ENCODE measurements around the gene ZNG1A. TPM values are rescaled to one million over a fixed set of nuclear protein-coding genes. Genes with fewer than 3 reads are reported as not detected.
"Not testable (repeated sequence)": the region's sequence is repeated elsewhere in the genome, so short reads cannot be mapped to it uniquely, and the experiment has no call there.

The ZNG1A gene
- total RNA-seq, 2 donors from 2014 or later, result 37.5 to 49.4 TPM

DNA sequence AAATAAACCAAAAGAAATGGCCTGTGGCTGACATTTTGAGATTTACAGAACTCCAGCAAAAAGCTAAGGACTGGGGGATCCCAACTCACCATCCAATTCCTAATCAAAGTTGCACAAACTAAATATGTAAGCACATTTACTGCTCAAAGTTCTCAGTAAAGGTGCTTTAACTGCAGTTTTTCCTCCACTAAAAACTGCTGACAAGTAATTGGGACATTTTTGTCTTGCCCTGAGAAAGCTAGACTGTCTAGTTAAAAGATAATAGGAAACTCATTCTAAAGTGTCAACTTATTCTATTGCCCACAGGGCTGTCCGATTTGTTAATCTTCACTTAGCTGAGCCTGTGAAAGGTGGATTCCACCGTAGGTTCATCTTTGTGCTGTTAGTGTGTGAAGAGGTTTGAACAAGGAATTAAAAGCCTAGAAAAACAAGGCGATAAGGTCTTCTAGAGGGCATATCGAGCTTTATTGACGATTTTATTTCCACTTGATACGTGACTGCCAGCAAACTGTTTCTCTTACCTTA is 36.8 kb upstream of the ZNG1A start:
- WGBS, result 51% methylated on average over 6 of the region's 6 CpGs
- Histone ChIP-seq H3K4me3 (peak overlapping the region; percentile 43 to 55), H3K27ac (peak overlapping the region; percentile 80 to 86), H3K36me3 (no peaks in the 10 kb centered on the region), H3K4me1 (replicated peaks) (no peaks in the 10 kb centered on the region), H3K9me3 (no peaks in the 10 kb centered on the region), H3K27me3 (replicated peaks; ENCODE audit: insufficient read depth) (no peaks in the 10 kb centered on the region)
- DNase-seq (ENCODE audit: low spot score), result no peak
- intact Hi-C loops (cut with DNase I), result no loop called here
- TF ChIP-seq, protein P1, sequence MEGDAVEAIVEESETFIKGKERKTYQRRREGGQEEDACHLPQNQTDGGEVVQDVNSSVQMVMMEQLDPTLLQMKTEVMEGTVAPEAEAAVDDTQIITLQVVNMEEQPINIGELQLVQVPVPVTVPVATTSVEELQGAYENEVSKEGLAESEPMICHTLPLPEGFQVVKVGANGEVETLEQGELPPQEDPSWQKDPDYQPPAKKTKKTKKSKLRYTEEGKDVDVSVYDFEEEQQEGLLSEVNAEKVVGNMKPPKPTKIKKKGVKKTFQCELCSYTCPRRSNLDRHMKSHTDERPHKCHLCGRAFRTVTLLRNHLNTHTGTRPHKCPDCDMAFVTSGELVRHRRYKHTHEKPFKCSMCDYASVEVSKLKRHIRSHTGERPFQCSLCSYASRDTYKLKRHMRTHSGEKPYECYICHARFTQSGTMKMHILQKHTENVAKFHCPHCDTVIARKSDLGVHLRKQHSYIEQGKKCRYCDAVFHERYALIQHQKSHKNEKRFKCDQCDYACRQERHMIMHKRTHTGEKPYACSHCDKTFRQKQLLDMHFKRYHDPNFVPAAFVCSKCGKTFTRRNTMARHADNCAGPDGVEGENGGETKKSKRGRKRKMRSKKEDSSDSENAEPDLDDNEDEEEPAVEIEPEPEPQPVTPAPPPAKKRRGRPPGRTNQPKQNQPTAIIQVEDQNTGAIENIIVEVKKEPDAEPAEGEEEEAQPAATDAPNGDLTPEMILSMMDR (IDR thresholded peaks at IDR 0.05), result no peak
- no peak for TF ChIP-seq POLR2A (IDR thresholded peaks at IDR 0.05)
- no peak for TF ChIP-seq POLR2AphosphoS5 (IDR thresholded peaks at IDR 0.05)

DNA sequence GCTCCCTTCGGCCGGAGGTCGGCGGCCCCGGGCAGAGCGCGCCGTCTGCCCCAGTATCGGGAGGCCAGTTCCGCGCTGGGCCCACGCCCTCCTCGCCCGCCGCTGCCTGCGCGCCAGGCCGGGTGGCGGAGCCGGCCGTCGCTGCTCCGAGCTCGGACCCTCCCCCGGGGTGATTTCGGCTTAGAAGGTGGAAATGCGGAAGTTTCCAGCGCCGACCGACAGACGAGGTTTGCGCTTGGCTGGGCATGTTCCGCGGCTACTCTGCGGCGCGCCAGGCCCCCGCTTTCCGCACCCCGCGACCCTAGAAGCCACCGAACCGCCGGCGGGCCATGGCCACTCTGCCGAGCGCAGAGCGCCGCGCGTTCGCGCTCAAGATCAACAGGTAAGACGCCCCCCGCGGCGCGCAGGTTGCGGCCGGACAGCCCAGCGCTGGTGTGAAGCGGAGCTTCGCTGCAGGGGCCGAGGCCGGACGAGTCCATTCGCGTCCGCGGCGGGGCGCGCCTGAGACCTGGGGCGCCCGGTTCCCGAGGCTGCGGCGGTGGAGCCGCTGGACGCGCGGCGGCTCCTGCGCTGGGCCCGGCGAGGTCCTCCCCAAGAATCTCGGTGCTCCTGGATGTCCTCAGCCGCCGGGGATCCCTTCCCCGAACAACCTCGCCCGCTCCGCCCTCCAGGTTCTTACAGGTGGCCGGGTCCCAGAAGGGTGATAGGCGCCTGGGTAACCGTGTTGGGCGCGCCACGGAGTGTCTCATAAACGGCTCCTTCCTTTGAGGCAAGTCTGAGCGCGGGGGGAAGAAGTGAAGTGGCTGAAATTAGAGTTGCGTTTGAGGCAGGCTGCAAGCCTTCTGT is 36.0 kb upstream of the ZNG1A start, which contains the start of gene DOCK8:
Gene DOCK8, plus strand, starts transcription at position 218 of the 846 bp plus-strand sequence. Its CDS starts 112 bp downstream, at position 330.
- DNase-seq (ENCODE audit: low spot score), result peak; percentile 55
- H3K9me3 ChIP-seq, result no peaks in the 10 kb centered on the region
- peak within 1 kb of the TSS; percentile 80 to 86 for H3K27ac ChIP-seq
- H3K27me3 ChIP-seq (replicated peaks; ENCODE audit: insufficient read depth), result no peaks in the 10 kb centered on the region
- no peaks in the 10 kb centered on the region for H3K36me3 ChIP-seq
- under 1% methylated on average over 38 of the region's 103 CpGs for WGBS
- no peaks in the 10 kb centered on the region for H3K4me1 ChIP-seq (replicated peaks)
- intact Hi-C loops (cut with DNase I), result no loop called here
- H3K4me3 ChIP-seq, result peak within 1 kb of the TSS; percentile 43 to 55
- TF ChIP-seq POLR2AphosphoS5 (IDR thresholded peaks at IDR 0.05) (no peak), POLR2A (IDR thresholded peaks at IDR 0.05) (peak; percentile 38)
- TF ChIP-seq, protein P1 (IDR thresholded peaks at IDR 0.05), result peak in 3 of 4 experiments; percentile 2 to 57 (median 49)

DNA sequence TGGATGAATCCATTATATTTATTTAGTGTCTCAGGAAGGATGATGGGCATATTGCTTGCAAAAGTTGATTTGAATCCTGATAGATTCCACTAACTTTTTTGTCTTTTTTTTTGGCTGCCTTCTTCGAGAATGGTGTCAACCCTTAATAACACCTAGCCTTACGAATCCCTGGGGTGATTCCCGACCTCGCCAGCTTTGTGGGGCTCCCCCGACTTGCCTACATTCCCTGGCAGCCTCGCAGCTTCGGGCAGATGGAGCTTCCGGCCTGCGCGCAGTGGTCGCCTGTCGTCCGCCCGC is 35.4 kb upstream of the ZNG1A start:
- no peaks in the 10 kb centered on the region for H3K36me3 ChIP-seq
- no peaks in the 10 kb centered on the region for H3K27me3 ChIP-seq (replicated peaks; ENCODE audit: insufficient read depth)
- H3K4me1 ChIP-seq (replicated peaks), result no peaks in the 10 kb centered on the region
- intact Hi-C loops (cut with DNase I), result no loop called here
- H3K4me3 ChIP-seq, result peak overlapping the region; percentile 43 to 55
- H3K27ac ChIP-seq, result peak overlapping the region; percentile 80 to 86
- WGBS, result 4% methylated on average over 10 of the region's 14 CpGs
- TF ChIP-seq, protein P1 (IDR thresholded peaks at IDR 0.05), result no peak
- TF ChIP-seq POLR2A (IDR thresholded peaks at IDR 0.05) (no peak), POLR2AphosphoS5 (IDR thresholded peaks at IDR 0.05) (no peak)
- no peaks in the 10 kb centered on the region for H3K9me3 ChIP-seq
- DNase-seq (ENCODE audit: low spot score), result no peak

DNA sequence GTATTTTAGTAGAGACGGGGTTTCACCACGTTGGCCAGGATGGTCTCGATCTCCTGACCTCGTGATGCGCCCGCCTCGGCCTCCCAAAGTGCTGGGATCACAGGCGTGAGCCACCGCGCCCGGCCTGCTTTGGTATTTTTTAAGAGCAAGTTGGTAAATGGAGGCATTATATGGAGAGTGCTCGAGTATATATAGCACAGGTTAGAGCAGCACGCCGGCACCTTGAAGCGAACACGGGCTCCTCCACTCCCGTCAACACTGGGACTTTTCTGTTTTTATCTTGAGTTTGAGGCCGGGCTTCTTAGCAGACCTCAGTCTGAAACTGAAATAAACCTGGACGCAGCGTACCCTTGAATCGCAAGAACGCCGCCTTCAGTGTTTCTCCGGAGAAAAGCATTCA is 35.0 kb upstream of the ZNG1A start:
- H3K36me3 ChIP-seq; H3K27me3 ChIP-seq (replicated peaks; ENCODE audit: insufficient read depth); H3K4me3 ChIP-seq; DNase-seq (ENCODE audit: low spot score); H3K9me3 ChIP-seq; H3K4me1 ChIP-seq (replicated peaks); intact Hi-C loops (cut with DNase I): not testable (repeated sequence)
- peak overlapping the region in 1 of 2 donors; percentile 86 for H3K27ac ChIP-seq
- WGBS, result 89% methylated on average over 24 of the region's 24 CpGs

DNA sequence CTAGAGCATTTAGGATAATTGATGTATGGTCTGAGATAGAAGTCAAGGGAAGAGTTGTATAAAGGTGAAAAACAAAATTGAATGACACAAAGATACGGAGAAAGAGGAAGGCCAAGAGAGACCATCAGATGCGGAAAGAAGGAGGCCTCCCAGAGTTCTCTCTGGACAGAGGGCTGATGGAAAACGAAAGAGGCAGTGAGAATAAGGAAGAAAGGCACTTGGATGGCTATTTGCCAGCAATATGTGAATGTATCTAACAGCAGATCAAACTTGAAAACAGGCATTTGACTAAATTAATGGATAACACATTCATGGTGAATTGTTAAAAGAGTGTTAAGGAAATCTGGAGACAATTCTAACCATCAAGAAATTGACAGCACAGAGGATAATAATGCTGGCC is 33.4 kb upstream of the ZNG1A start:
- no peaks in the 10 kb centered on the region for H3K36me3 ChIP-seq
- no peaks in the 10 kb centered on the region for H3K9me3 ChIP-seq
- H3K4me3 ChIP-seq, result no peak overlapping the region
- no peaks in the 10 kb centered on the region for H3K4me1 ChIP-seq (replicated peaks)
- TF ChIP-seq POLR2AphosphoS5 (IDR thresholded peaks at IDR 0.05) (no peak), POLR2A (IDR thresholded peaks at IDR 0.05) (no peak)
- TF ChIP-seq, protein P1 (IDR thresholded peaks at IDR 0.05), result no peak
- intact Hi-C loops (cut with DNase I), result no loop called here
- DNase-seq (ENCODE audit: low spot score), result no peak
- no peaks in the 10 kb centered on the region for H3K27me3 ChIP-seq (replicated peaks; ENCODE audit: insufficient read depth)
- no peak overlapping the region for H3K27ac ChIP-seq
- 84% methylated on average over 3 of the region's 3 CpGs for WGBS
